ENCODE data around the gene TMEM132C. TPM values are rescaled to one million over a fixed set of nuclear protein-coding genes. Genes with fewer than 3 reads are reported as not detected.

Gene TMEM132C
- total and polyA plus RNA-seq, 2 of the 13 experiments (the other 11 are each of a cell fraction or from before 2014, with no cell fraction given), result not detected

- TF ChIP-seq HINFP (CRISPR knock-in tag; IDR thresholded peaks at IDR 0.05; ENCODE audit: low read depth) (no peak), MBNL3 (CRISPR knock-in tag; conservative IDR thresholded peaks at IDR 0.05) (no peak), BRF2 (CRISPR knock-in tag; IDR thresholded peaks at IDR 0.05) (no peak), RORA (CRISPR knock-in tag; IDR thresholded peaks at IDR 0.05) (no peak), DZIP1 (CRISPR knock-in tag; IDR thresholded peaks at IDR 0.05) (no peak)
These were observed 393.7 kb downstream of the TMEM132C start (continued) for GRCh38 chr12:128660532-128661225.

- H3K27ac ChIP-seq (ENCODE audit: extremely low read length, insufficient read depth, low read length), result no peak overlapping the region
- TF ChIP-seq CREB1 (IDR thresholded peaks at IDR 0.05) (no peak), CREB1 (CRISPR knock-in tag; IDR thresholded peaks at IDR 0.05) (no peak), ZNF768 (CRISPR knock-in tag; IDR thresholded peaks at IDR 0.05) (no peak), PLRG1 (conservative IDR thresholded peaks at IDR 0.05) (no peak), MTF2 (CRISPR knock-in tag; IDR thresholded peaks at IDR 0.05; ENCODE audit: borderline replicate concordance) (no peak), MIXL1 (CRISPR knock-in tag; IDR thresholded peaks at IDR 0.05) (no peak), RBM39 (IDR thresholded peaks at IDR 0.05; ENCODE audit: low read depth, low read length, poor library complexity, severe bottlenecking) (no peak), MYPOP (CRISPR knock-in tag; IDR thresholded peaks at IDR 0.05) (no peak), THYN1 (CRISPR knock-in tag; IDR thresholded peaks at IDR 0.05; ENCODE audit: borderline replicate concordance, low read depth) (no peak), ZNF205 (CRISPR knock-in tag; IDR thresholded peaks at IDR 0.05) (no peak), GMEB1 (CRISPR knock-in tag; IDR thresholded peaks at IDR 0.05; ENCODE audit: borderline replicate concordance) (no peak)
These were observed 394.2 kb downstream of the TMEM132C start for GRCh38 chr12:128661226-128661569.

More at GRCh38 chr12:128661226-128661569, 394.2 kb downstream of the TMEM132C start:
- Histone ChIP-seq H2AFZ (ENCODE audit: low read length) (no peak overlapping the region), H4K20me1 (ENCODE audit: insufficient read depth, low read length) (no peaks in the 10 kb centered on the region), H3K9ac (ENCODE audit: insufficient read depth, low read depth, low read length) (no peak overlapping the region), H3K27me3 (ENCODE audit: control insufficient read depth in 1 of 2, insufficient read depth in 2 of 2, low read length in 2 of 2) (no peaks in the 10 kb centered on the region; a peak in 1 of 5 replicates), H3K4me1 (ENCODE audit: insufficient read depth, low read length) (no peaks in the 10 kb centered on the region), H3K9me3 (ENCODE audit: low read length) (peaks cover 9% of the 10 kb centered on the region), H3K36me3 (replicated peaks in 1 of 2; ENCODE audit: control insufficient read depth in 1 of 2, insufficient read depth in 2 of 2, low read length in 2 of 2) (no peaks in the 10 kb centered on the region), H3K4me2 (ENCODE audit: low read depth, low read length) (no peak overlapping the region), H3K4me3 (replicated peaks in 1 of 3; ENCODE audit: insufficient read depth in 1 of 3, low read depth in 2 of 3, low read length in 3 of 3) (no peak overlapping the region), H3K79me2 (ENCODE audit: insufficient read depth, low read length) (no peaks in the 10 kb centered on the region)
- DNase-seq (ENCODE audit: low spot score), result no peak
- POLR2A ChIA-PET, result no interaction called here
- no peak for FAIRE-seq
- 11% methylated on average over 3 of the region's 3 CpGs for WGBS (ENCODE audit: low lambda C conversion rate)
- BruUV-seq (replicated peaks), result no TSS peak
- in situ Hi-C loops (cut with HindIII; ENCODE audit: extremely low pct_ligation_motif_present, low pct_unique_long_range_greater_than_20kb), result no loop called here
- ATAC-seq, result no peak
- intact Hi-C loops (cut with micrococcal nuclease; ENCODE audit: unreplicated experiment), result no loop called here
- CTCF ChIA-PET (ENCODE audit: low intra/inter-chr PET ratio, low total read pairs), result no interaction called here
